Hematopoietic multipotent progenitor cell treated with erythropoietin and hydrocortisone succinate and interleukin-3 and kit ligand, for 15 days (in vitro differentiated cells): ENCODE results near the gene PLA2G3.

Experiments used
- DNase-seq: peaks from one replicate; pipeline ENCODE4 v3.0.0-alpha.2; 2015; ENCODE audit warnings: low spot score

PLA2G3 gene

GRCh38 chr22:31144223-31144622, 3.9 kb upstream of the PLA2G3 start:
- no peak for DNase-seq

- no peak for DNase-seq
These were observed 3.2 kb upstream of the PLA2G3 start for GRCh38 chr22:31143537-31143936.

GRCh38 chr22:31143038-31143437, 2.7 kb upstream of the PLA2G3 start:
- no peak for DNase-seq

GRCh38 chr22:31142285-31142684, 2.0 kb upstream of the PLA2G3 start:
- DNase-seq: no peak

- DNase-seq: no peak
These were observed 1.2 kb upstream of the PLA2G3 start for GRCh38 chr22:31141551-31141950.

- peak; percentile 12 for DNase-seq
These were observed 438 bp upstream of the PLA2G3 start for GRCh38 chr22:31140746-31141145.

GRCh38 chr22:31139066-31139465, 1.2 kb downstream of the PLA2G3 start:
- DNase-seq: no peak

GRCh38 chr22:31138126-31138525, 2.2 kb downstream of the PLA2G3 start:
- no peak for DNase-seq

- no peak for DNase-seq
These were observed 2.6 kb downstream of the PLA2G3 start for GRCh38 chr22:31137721-31138120.

GRCh38 chr22:31136711-31137110, 3.6 kb downstream of the PLA2G3 start:
- DNase-seq: no peak

- DNase-seq: no peak
These were observed 4.2 kb downstream of the PLA2G3 start for GRCh38 chr22:31136155-31136554.

- no peak for DNase-seq
These were observed 4.6 kb downstream of the PLA2G3 start for GRCh38 chr22:31135706-31136105.

- DNase-seq: no peak
These were observed 5.6 kb downstream of the PLA2G3 start for GRCh38 chr22:31134688-31135087.

- DNase-seq: no peak
These were observed 6.4 kb downstream of the PLA2G3 start for GRCh38 chr22:31133911-31134310.

- no peak for DNase-seq
These were observed 9.4 kb downstream of the PLA2G3 start for GRCh38 chr22:31130873-31131272.

GRCh38 chr22:31128156-31128555, 12.2 kb downstream of the PLA2G3 start:
- no peak for DNase-seq

GRCh38 chr22:31127181-31127772, 13.0 kb downstream of the PLA2G3 start:
- no peak for DNase-seq

- no peak for DNase-seq
These were observed 13.5 kb downstream of the PLA2G3 start for GRCh38 chr22:31126869-31127175.

- no peak for DNase-seq
These were observed 14.0 kb downstream of the PLA2G3 start for GRCh38 chr22:31126128-31126868.

GRCh38 chr22:31125521-31126117, 14.7 kb downstream of the PLA2G3 start:
- no peak for DNase-seq

GRCh38 chr22:31124811-31125465, 15.4 kb downstream of the PLA2G3 start:
- no peak for DNase-seq

GRCh38 chr22:31124290-31124689, 16.0 kb downstream of the PLA2G3 start:
- no peak for DNase-seq

GRCh38 chr22:31123292-31123602, 17.1 kb downstream of the PLA2G3 start:
- DNase-seq: no peak
